GM12864 (cell line): ENCODE measurements around the gene OR51Q1.
A peak's percentile ranks its signal among the peaks of the same experiment; 100 is the strongest.

Experiments used
- DNase-seq: peaks from one replicate; pipeline ENCODE4 v3.0.0-alpha.2; 2011; ENCODE audit warnings: low read depth
- H3K4me3 ChIP-seq: 2 replicates; pipeline ENCODE4 v1.5.1; 2011; ENCODE audit warnings: mild to moderate bottlenecking, low read depth, low read length, control low read depth
- TF ChIP-seq, protein P1 (sequence below): IDR thresholded peaks from 2 replicates; pipeline ENCODE4 v1.5.1; 2011; ENCODE audit warnings: low read depth, mild to moderate bottlenecking, moderate library complexity, low read length, control low read depth, inconsistent platforms; ENCODE audit errors: missing control alignments

Gene OR51Q1, protein sequence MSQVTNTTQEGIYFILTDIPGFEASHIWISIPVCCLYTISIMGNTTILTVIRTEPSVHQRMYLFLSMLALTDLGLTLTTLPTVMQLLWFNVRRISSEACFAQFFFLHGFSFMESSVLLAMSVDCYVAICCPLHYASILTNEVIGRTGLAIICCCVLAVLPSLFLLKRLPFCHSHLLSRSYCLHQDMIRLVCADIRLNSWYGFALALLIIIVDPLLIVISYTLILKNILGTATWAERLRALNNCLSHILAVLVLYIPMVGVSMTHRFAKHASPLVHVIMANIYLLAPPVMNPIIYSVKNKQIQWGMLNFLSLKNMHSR

DNA sequence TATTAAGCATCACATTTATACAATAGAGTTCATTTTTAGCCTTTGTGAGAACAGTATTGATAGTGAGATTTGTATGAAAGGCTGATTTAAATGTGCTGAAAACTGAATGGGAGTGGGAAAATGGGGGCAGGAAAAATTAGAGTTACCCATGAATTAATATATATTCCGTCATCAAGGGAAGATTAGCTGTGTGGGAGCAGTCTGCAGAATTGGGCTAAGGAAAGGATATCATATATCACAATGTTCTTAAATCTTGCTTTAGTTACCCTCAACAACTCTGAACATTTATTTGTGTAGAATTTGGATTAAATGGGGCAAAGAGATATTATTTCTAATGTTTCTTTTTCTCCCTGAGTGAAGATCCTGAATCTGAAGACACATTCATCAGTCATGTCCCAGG, at the start of gene OR51Q1:
Gene OR51Q1 (plus strand): TSS at position 301 of the 400 bp plus-strand sequence. CDS start 90 bp downstream, at position 391.
- no peak for DNase-seq
- TF ChIP-seq, protein P1, sequence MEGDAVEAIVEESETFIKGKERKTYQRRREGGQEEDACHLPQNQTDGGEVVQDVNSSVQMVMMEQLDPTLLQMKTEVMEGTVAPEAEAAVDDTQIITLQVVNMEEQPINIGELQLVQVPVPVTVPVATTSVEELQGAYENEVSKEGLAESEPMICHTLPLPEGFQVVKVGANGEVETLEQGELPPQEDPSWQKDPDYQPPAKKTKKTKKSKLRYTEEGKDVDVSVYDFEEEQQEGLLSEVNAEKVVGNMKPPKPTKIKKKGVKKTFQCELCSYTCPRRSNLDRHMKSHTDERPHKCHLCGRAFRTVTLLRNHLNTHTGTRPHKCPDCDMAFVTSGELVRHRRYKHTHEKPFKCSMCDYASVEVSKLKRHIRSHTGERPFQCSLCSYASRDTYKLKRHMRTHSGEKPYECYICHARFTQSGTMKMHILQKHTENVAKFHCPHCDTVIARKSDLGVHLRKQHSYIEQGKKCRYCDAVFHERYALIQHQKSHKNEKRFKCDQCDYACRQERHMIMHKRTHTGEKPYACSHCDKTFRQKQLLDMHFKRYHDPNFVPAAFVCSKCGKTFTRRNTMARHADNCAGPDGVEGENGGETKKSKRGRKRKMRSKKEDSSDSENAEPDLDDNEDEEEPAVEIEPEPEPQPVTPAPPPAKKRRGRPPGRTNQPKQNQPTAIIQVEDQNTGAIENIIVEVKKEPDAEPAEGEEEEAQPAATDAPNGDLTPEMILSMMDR = no peak
- no peak within 1 kb of the TSS for H3K4me3 ChIP-seq

DNA sequence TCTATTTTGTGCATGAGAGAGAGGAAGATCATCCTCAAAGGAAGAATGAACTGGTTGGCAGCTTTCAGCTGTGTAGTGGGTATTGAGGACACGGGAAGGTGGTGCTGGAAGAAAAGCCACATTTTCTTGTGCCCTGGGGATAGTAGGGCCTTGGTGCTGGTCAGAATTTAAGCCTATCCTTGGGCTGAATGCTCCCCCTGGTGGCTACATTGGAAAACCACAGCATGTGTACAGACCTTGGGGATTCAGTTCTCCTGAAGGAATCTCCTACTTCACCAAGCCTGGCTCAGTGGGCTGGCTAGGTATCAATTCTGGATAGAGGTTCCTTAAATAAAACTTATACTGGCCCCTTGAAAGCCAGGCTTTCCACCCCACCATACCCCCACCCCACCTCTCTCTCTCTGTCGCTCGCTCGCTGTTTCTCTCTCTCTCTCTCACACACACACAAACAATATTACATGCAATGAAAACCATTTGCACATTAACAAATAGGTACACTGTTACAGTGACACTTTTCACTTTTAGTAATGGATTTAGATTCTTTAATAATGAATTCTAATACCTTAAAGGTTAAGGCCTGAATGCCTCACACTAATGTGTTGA, 41.1 kb upstream of the OR51Q1 start:
- peak; percentile 12 for DNase-seq
- TF ChIP-seq, protein P1 = peak; percentile 88
- no peak overlapping the region for H3K4me3 ChIP-seq

DNA sequence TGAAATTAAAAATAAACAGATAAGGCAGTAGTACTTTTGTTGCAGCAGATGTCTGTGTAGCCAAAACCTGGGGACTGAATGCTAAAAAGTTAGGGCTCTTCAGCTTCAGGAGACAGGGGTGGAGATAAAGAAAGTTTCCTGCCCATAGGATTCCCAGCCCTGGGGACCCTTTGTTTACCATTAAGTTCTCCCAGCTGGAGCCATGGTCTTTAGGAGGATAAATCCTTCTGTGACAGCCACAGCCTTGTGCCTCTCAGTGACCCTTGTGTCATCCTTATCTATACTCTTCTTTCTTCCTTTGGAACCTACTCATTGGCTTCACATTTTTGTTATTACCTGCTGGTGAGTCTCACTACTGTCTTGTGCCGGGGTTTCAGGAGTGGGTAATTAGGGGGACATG, 38.3 kb upstream of the OR51Q1 start, which contains the start of gene OR51M1:
Gene OR51M1 (plus strand): TSS at position 237 of the 400 bp plus-strand sequence. CDS start 5,587 bp downstream, outside the sequence.
- DNase-seq = no peak
- TF ChIP-seq, protein P1 = no peak
- H3K4me3 ChIP-seq = no peak within 1 kb of the TSS

DNA sequence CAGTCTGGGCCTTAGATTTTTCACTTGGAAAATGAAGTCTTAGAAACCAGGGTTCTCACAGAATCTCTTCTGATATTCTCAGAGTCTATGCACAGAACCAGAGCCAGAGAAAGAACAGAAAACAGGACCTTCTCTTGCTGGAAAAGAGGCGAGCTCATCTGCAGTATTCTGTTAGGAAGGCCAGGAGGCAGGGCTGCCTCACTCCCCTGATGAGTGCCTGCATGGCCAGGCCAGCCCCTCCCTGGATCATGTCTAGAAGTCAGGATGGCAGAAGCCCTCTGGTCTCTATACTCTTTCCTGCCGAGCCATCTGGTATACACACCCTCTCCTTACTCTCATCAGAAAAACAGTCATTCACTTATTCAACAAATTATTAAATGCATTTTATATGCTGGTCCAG, 37.6 kb upstream of the OR51Q1 start:
- no peak for DNase-seq
- TF ChIP-seq, protein P1 = no peak
- no peak overlapping the region for H3K4me3 ChIP-seq

DNA sequence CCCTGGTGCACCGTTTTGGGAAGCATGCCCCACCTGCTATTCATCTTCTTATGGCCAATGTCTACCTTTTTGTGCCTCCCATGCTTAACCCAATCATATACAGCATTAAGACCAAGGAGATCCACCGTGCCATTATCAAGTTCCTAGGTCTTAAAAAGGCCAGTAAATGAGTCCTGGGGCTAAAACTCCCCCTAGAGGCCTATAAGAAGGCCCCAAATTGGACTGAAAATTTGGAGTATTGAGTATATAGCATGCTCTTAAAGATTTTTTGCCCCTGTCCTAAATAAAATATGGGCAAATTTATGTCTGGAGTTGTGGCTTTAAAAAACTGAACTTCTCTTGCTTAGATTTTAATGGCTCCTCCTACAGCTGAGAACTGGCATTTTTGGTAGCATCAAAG, 31.7 kb upstream of the OR51Q1 start:
- DNase-seq = no peak
- TF ChIP-seq, protein P1 = peak; percentile 20
- no peak overlapping the region for H3K4me3 ChIP-seq

DNA sequence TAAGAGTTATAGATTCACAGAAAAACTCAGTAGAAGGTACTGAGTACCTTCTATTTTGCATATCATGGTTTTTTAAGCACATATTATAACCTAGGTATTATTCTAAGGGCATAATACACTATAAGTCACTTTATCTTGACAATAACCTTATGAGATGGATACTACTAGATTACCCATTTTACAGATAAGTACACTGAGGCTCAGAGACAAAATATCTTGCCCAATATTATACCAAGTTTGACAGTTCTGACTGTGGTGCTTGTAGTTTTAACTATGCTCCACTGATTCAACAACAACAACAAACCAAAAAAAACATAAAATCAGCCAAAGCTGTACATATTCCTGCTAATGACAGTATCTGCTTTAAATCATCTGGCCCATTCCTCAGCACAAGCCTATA, 27.8 kb upstream of the OR51Q1 start:
- no peak for DNase-seq
- TF ChIP-seq, protein P1 = no peak
- H3K4me3 ChIP-seq = no peak overlapping the region
